ENCODE results near the gene IPO11. TPM values are rescaled to one million over a fixed set of nuclear protein-coding genes. Genes with fewer than 3 reads are reported as not detected.

Gene IPO11
- total and polyA plus RNA-seq, 2 of the 13 experiments (the other 11 are each of a cell fraction or from before 2014, with no cell fraction given), result 13.9 to 24.4 TPM

DNA sequence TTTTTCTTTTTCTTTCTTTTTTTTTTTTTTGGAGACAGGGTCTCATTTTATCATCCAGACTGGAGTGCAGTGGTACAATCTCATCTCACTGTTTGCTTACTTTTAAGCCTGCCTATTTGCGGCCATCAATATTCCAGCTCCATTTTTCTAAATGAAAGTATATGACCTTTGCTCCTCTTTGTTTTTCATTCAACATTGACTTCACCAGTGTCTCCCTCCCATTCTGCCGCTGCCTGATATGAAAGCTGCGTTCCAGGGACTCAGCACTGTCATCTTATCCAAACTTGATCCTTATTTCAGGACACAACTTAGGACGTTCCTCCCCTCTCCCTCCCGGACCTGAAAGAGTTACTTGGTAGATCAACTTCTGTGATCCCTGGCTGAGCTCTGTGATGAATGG lies 239.7 kb downstream of the IPO11 start (continued):
- TF ChIP-seq, protein P1, sequence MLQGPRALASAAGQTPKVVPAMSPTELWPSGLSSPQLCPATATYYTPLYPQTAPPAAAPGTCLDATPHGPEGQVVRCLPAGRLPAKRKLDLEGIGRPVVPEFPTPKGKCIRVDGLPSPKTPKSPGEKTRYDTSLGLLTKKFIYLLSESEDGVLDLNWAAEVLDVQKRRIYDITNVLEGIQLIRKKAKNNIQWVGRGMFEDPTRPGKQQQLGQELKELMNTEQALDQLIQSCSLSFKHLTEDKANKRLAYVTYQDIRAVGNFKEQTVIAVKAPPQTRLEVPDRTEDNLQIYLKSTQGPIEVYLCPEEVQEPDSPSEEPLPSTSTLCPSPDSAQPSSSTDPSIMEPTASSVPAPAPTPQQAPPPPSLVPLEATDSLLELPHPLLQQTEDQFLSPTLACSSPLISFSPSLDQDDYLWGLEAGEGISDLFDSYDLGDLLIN (CRISPR knock-in tag; IDR thresholded peaks at IDR 0.05; ENCODE audit: borderline replicate concordance), result no peak
- no peak for TF ChIP-seq PLRG1 (conservative IDR thresholded peaks at IDR 0.05)
- TF ChIP-seq ZBTB1 (CRISPR knock-in tag; IDR thresholded peaks at IDR 0.05; ENCODE audit: borderline replicate concordance), result no peak
- TF ChIP-seq, protein P2, sequence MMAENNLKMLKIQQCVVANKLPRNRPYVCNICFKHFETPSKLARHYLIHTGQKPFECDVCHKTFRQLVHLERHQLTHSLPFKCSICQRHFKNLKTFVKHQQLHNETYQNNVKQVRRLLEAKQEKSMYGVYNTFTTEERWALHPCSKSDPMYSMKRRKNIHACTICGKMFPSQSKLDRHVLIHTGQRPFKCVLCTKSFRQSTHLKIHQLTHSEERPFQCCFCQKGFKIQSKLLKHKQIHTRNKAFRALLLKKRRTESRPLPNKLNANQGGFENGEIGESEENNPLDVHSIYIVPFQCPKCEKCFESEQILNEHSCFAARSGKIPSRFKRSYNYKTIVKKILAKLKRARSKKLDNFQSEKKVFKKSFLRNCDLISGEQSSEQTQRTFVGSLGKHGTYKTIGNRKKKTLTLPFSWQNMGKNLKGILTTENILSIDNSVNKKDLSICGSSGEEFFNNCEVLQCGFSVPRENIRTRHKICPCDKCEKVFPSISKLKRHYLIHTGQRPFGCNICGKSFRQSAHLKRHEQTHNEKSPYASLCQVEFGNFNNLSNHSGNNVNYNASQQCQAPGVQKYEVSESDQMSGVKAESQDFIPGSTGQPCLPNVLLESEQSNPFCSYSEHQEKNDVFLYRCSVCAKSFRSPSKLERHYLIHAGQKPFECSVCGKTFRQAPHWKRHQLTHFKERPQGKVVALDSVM (CRISPR knock-in tag; IDR thresholded peaks at IDR 0.05), result no peak
- no peak for TF ChIP-seq MIXL1 (CRISPR knock-in tag; IDR thresholded peaks at IDR 0.05)
- TF ChIP-seq ZNF432 (CRISPR knock-in tag; IDR thresholded peaks at IDR 0.05; ENCODE audit: borderline replicate concordance), result no peak
- no peak for TF ChIP-seq SP2 (CRISPR knock-in tag; IDR thresholded peaks at IDR 0.05)
- TF ChIP-seq, protein P3, sequence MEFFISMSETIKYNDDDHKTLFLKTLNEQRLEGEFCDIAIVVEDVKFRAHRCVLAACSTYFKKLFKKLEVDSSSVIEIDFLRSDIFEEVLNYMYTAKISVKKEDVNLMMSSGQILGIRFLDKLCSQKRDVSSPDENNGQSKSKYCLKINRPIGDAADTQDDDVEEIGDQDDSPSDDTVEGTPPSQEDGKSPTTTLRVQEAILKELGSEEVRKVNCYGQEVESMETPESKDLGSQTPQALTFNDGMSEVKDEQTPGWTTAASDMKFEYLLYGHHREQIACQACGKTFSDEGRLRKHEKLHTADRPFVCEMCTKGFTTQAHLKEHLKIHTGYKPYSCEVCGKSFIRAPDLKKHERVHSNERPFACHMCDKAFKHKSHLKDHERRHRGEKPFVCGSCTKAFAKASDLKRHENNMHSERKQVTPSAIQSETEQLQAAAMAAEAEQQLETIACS (CRISPR knock-in tag; IDR thresholded peaks at IDR 0.05), result no peak
- no peak for TF ChIP-seq ZNF468 (CRISPR knock-in tag; IDR thresholded peaks at IDR 0.05)
- TF ChIP-seq, protein P4, sequence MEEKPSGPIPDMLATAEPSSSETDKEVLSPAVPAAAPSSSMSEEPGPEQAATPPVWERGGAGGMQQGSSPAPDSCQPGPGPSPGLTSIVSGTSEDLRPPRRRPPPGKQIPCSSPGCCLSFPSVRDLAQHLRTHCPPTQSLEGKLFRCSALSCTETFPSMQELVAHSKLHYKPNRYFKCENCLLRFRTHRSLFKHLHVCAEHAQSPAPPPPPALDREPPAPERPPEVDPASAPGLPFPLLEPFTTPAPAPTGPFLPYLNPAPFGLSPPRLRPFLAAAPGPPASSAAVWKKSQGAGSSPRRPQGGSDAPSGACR (CRISPR knock-in tag; IDR thresholded peaks at IDR 0.05), result no peak
- no peak for TF ChIP-seq SOX13 (IDR thresholded peaks at IDR 0.05)
- TF ChIP-seq SOX13 (CRISPR knock-in tag; conservative IDR thresholded peaks at IDR 0.05 in 1 of 2, IDR thresholded peaks at IDR 0.05 in 1 of 2), result peak in 1 of 2 experiments; percentile 71; a peak in 2 of 4 replicates
- TF ChIP-seq, protein P5, sequence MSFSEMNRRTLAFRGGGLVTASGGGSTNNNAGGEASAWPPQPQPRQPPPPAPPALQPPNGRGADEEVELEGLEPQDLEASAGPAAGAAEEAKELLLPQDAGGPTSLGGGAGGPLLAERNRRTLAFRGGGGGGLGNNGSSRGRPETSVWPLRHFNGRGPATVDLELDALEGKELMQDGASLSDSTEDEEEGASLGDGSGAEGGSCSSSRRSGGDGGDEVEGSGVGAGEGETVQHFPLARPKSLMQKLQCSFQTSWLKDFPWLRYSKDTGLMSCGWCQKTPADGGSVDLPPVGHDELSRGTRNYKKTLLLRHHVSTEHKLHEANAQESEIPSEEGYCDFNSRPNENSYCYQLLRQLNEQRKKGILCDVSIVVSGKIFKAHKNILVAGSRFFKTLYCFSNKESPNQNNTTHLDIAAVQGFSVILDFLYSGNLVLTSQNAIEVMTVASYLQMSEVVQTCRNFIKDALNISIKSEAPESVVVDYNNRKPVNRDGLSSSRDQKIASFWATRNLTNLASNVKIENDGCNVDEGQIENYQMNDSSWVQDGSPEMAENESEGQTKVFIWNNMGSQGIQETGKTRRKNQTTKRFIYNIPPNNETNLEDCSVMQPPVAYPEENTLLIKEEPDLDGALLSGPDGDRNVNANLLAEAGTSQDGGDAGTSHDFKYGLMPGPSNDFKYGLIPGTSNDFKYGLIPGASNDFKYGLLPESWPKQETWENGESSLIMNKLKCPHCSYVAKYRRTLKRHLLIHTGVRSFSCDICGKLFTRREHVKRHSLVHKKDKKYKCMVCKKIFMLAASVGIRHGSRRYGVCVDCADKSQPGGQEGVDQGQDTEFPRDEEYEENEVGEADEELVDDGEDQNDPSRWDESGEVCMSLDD (CRISPR knock-in tag; IDR thresholded peaks at IDR 0.05; ENCODE audit: borderline replicate concordance), result no peak
- no peak for TF ChIP-seq ZNF33A (CRISPR knock-in tag; IDR thresholded peaks at IDR 0.05; ENCODE audit: borderline replicate concordance)
- no peak for TF ChIP-seq IRF2 (CRISPR knock-in tag; IDR thresholded peaks at IDR 0.05)
- TF ChIP-seq, protein P6, sequence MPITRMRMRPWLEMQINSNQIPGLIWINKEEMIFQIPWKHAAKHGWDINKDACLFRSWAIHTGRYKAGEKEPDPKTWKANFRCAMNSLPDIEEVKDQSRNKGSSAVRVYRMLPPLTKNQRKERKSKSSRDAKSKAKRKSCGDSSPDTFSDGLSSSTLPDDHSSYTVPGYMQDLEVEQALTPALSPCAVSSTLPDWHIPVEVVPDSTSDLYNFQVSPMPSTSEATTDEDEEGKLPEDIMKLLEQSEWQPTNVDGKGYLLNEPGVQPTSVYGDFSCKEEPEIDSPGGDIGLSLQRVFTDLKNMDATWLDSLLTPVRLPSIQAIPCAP (CRISPR knock-in tag; IDR thresholded peaks at IDR 0.05; ENCODE audit: low read depth), result no peak
- no peak for TF ChIP-seq MAF1 (CRISPR knock-in tag; IDR thresholded peaks at IDR 0.05; ENCODE audit: borderline replicate concordance)
- 0 out of 2 replicates have a peak, but pooled peaks have one; percentile 40 for TF ChIP-seq HNF4G (IDR thresholded peaks at IDR 0.05; ENCODE audit: borderline replicate concordance, low read depth, low read length)
- TF ChIP-seq HNF4G (CRISPR knock-in tag; IDR thresholded peaks at IDR 0.05; ENCODE audit: borderline replicate concordance, low read depth), result no peak
- TF ChIP-seq ELF4 (CRISPR knock-in tag; IDR thresholded peaks at IDR 0.05; ENCODE audit: borderline replicate concordance), result no peak

All from HepG2 (cell line).